Panc1 (cell line): ENCODE data around the gene TMEM238L. TPM values are rescaled to one million over a fixed set of nuclear protein-coding genes. Genes with fewer than 3 reads are reported as not detected.

Experiments used
- ATAC-seq: fragments of 200-7000 bp; cut with Tn5 transposase; 2 replicates; pipeline ENCODE4 v1.9.1; 2020; ENCODE audit warnings: mild to moderate bottlenecking, moderate library complexity
- BruUV-seq: library from RNA; stranded (reverse); fragments of 400-500 nt; replicated peaks from 2 replicates; lab custom pipeline; 2021; lab: Mats Ljungman, UMichigan
- CTCF ChIA-PET: fragments of 300-600 bp; sonication (Branson Sonifier 250); formaldehyde crosslinking; loops from one replicate; lab custom pipeline; 2022; ENCODE audit warnings: antibody characterized with exemption; lab: Charles Lee
- POLR2A ChIA-PET: fragments of 300-600 bp; sonication (Branson Sonifier 250); formaldehyde crosslinking; loops from one replicate; lab custom pipeline; 2022; ENCODE audit warnings: antibody characterized with exemption; lab: Charles Lee
- DNase-seq: peaks from one replicate; pipeline ENCODE4 v3.0.0-alpha.2; 2010; ENCODE audit warnings: low read depth, low spot score
- H3K27ac ChIP-seq: 2 replicates; pipeline ENCODE4 v1.5.1; 2011; ENCODE audit warnings: mild to moderate bottlenecking, low read length, inconsistent platforms
- H3K27me3 ChIP-seq: fragments of 200-500 bp; sonication (Bioruptor generic); 2 replicates; pipeline ENCODE4 v1.6.0; 2014; ENCODE audit warnings: low read length, inconsistent platforms; ENCODE audit not compliant: control insufficient read depth, insufficient read depth
- H3K36me3 ChIP-seq: fragments of 200-500 bp; sonication (Bioruptor generic); 2 replicates; pipeline ENCODE4 v1.5.1; 2014; ENCODE audit warnings: inconsistent platforms, mild to moderate bottlenecking, low read length, moderate library complexity; ENCODE audit not compliant: control insufficient read depth, insufficient read depth
- H3K4me1 ChIP-seq: 2 replicates; pipeline ENCODE4 v1.5.1; 2011; ENCODE audit warnings: inconsistent platforms, mild to moderate bottlenecking, low read length, moderate library complexity; ENCODE audit not compliant: control insufficient read depth, insufficient read depth
- H3K4me3 ChIP-seq, 2 experiments: 2 replicates each; pipeline ENCODE4 v1.5.1; 2011 to 2012; ENCODE audit warnings: low read depth in 2 of 2, low read length in 2 of 2, mild to moderate bottlenecking in 2 of 2, inconsistent platforms in 1 of 2, moderate library complexity in 1 of 2
- H3K9me3 ChIP-seq: fragments of 200-500 bp; sonication (Bioruptor generic); 2 replicates; pipeline ENCODE4 v1.5.1; 2014; ENCODE audit warnings: low read depth, mild to moderate bottlenecking, inconsistent platforms, low read length, moderate library complexity; ENCODE audit not compliant: control insufficient read depth, insufficient read depth
- CTCF ChIP-seq: fragments of 450-650 bp; IDR thresholded peaks from 2 replicates; pipeline ENCODE4 v1.5.1; 2017; ENCODE audit warnings: mild to moderate bottlenecking
- POLR2AphosphoS5 ChIP-seq: IDR thresholded peaks from 2 replicates; pipeline ENCODE4 v1.6.1; 2012; ENCODE audit warnings: mild to moderate bottlenecking, low read depth, low read length, moderate library complexity
- REST ChIP-seq, 2 experiments: IDR thresholded peaks; 2 replicates each; pipeline ENCODE4 v1.6.1; 2011 to 2012; ENCODE audit warnings: low read depth in 2 of 2, control low read depth in 1 of 2, low read length in 1 of 2, mild to moderate bottlenecking in 1 of 2, moderate library complexity in 1 of 2; ENCODE audit not compliant: insufficient read depth in 1 of 2
- SIN3A ChIP-seq: IDR thresholded peaks from 2 replicates; pipeline ENCODE4 v1.6.1; 2012; ENCODE audit warnings: low read depth, mild to moderate bottlenecking, low read length, moderate library complexity, borderline replicate concordance; ENCODE audit not compliant: insufficient read depth
- TCF7L2 ChIP-seq: IDR thresholded peaks from 2 replicates; pipeline ENCODE4 v1.6.1; 2011; ENCODE audit warnings: mild to moderate bottlenecking, low read depth, low read length, inconsistent platforms
- in situ Hi-C: cut with HindIII; loops from 2 replicates; pipeline ENCODE4 v1.10.0; 2016; ENCODE audit warnings: low sequenced_read_pairs, low pct_unique_long_range_greater_than_20kb
- intact Hi-C: fragments of 100-400 bp; cut with micrococcal nuclease; formaldehyde crosslinking; loops from one replicate; pipeline ENCODE4 v1.10.0; 2022; ENCODE audit not compliant: unreplicated experiment
- total RNA-seq: library from RNA; stranded (reverse); gene quantifications from one replicate; pipeline ENCODE4 v1.2.1, GENCODE V29; 2021; ENCODE audit not compliant: unreplicated experiment

Gene TMEM238L
- total RNA-seq, 1 experiment from 2014 or later = not detected

GRCh38 chr17:10837921-10838320, 34.0 kb upstream of the TMEM238L start, which contains the start of gene PIRT:
PIRT (minus strand) TSS chr17:10838087; CDS start chr17:10825645, 12,442 bp downstream.
- no peak for ATAC-seq
- no peaks in the 10 kb centered on the region for H3K4me1 ChIP-seq
- no peaks in the 10 kb centered on the region for H3K27me3 ChIP-seq
- in situ Hi-C loops (no loop called here), intact Hi-C loops (no loop called here)
- CTCF ChIA-PET = no interaction called here
- TF ChIP-seq SIN3A = no peak
- TF ChIP-seq POLR2AphosphoS5 = no peak
- TF ChIP-seq REST (IDR thresholded peaks at IDR 0.05; ENCODE audit: insufficient read depth in 1 of 2, low read depth in 2 of 2, low read length in 1 of 2) = no peak
- no peak for TF ChIP-seq TCF7L2
- no peak for TF ChIP-seq CTCF
- H3K4me3 ChIP-seq = no peak within 1 kb of the TSS
- no peak for DNase-seq
- H3K9me3 ChIP-seq = no peaks in the 10 kb centered on the region
- POLR2A ChIA-PET = no interaction called here
- BruUV-seq = no TSS peak
- H3K36me3 ChIP-seq = no peaks in the 10 kb centered on the region
- H3K27ac ChIP-seq = no peak within 1 kb of the TSS

GRCh38 chr17:10836966-10837590, 33.2 kb upstream of the TMEM238L start:
- Histone ChIP-seq H3K4me1 (no peaks in the 10 kb centered on the region), H3K9me3 (no peaks in the 10 kb centered on the region), H3K27ac (no peak overlapping the region), H3K27me3 (no peaks in the 10 kb centered on the region), H3K36me3 (no peaks in the 10 kb centered on the region), H3K4me3 (no peak overlapping the region)
- DNase-seq (no peak), ATAC-seq (no peak)
- intact Hi-C loops = no loop called here
- in situ Hi-C loops = no loop called here
- no peak for TF ChIP-seq POLR2AphosphoS5
- TF ChIP-seq REST (IDR thresholded peaks at IDR 0.05; ENCODE audit: insufficient read depth in 1 of 2, low read depth in 2 of 2, low read length in 1 of 2) = no peak
- no peak for TF ChIP-seq CTCF
- TF ChIP-seq TCF7L2 = no peak
- no peak for TF ChIP-seq SIN3A
- ChIA-PET POLR2A (no interaction called here), CTCF (no interaction called here)
- BruUV-seq = no TSS peak
